H1 (cell line): Measurements from ENCODE around the gene CSKMT. TPM values are rescaled to one million over a fixed set of nuclear protein-coding genes. Genes with fewer than 3 reads are reported as not detected.

ENCODE experiments used
- CTCF ChIA-PET: fragments of 300-600 bp; sonication (Branson Sonifier 250); formaldehyde crosslinking; loops from one replicate; lab custom pipeline; 2021; ENCODE audit not compliant: partially characterized antibody; lab: Charles Lee
- POLR2A ChIA-PET: fragments of 300-600 bp; sonication (Branson Sonifier 250); formaldehyde crosslinking; loops from one replicate; lab custom pipeline; 2021; ENCODE audit warnings: inconsistent platforms; ENCODE audit not compliant: partially characterized antibody; lab: Charles Lee
- DNase-seq, 2 experiments: peaks; one replicate each; pipeline versions ENCODE4 v3.0.0 to v3.0.0-alpha.2; 2010 to 2022; ENCODE audit warnings: low spot score in 2 of 2, low read depth in 1 of 2, mixed read lengths in 1 of 2
- FAIRE-seq: peaks from 2 replicates; lab custom pipeline; 2011; peaks lifted over from hg19 to GRCh38; lab: Jason Lieb, UNC
- H2AFZ ChIP-seq: 2 replicates; pipeline ENCODE4 v1.8.1; 2012; ENCODE audit warnings: low read length, inconsistent platforms
- H2AK5ac ChIP-seq: 2 replicates; pipeline ENCODE4 v1.6.1; 2013; ENCODE audit warnings: low read depth, low read length
- H2BK120ac ChIP-seq: replicated peaks from 2 replicates; pipeline ENCODE3; 2013; ENCODE audit warnings: low read depth, low read length, inconsistent platforms
- H2BK12ac ChIP-seq: 2 replicates; pipeline ENCODE4 v1.6.1; 2013; ENCODE audit warnings: low read depth, low read length
- H2BK15ac ChIP-seq: 2 replicates; pipeline ENCODE4 v1.6.1; 2013; ENCODE audit warnings: low read length
- H2BK20ac ChIP-seq: 2 replicates; pipeline ENCODE4 v1.6.1; 2013; ENCODE audit warnings: low read length
- H2BK5ac ChIP-seq: 2 replicates; pipeline ENCODE4 v1.6.1; 2013; ENCODE audit warnings: low read depth, low read length
- H3K14ac ChIP-seq: 2 replicates; pipeline ENCODE4 v1.6.1; 2013; ENCODE audit warnings: inconsistent platforms; ENCODE audit not compliant: insufficient read length
- H3K18ac ChIP-seq: 2 replicates; pipeline ENCODE4 v1.6.1; 2013; ENCODE audit warnings: low read length; ENCODE audit errors: extremely low read depth
- H3K23ac ChIP-seq: 2 replicates; pipeline ENCODE4 v1.6.1; 2013; ENCODE audit warnings: inconsistent platforms; ENCODE audit not compliant: insufficient read length
- H3K23me2 ChIP-seq: 2 replicates; pipeline ENCODE4 v1.6.1; 2013; ENCODE audit warnings: low read depth, low read length
- H3K27ac ChIP-seq: 2 replicates; pipeline ENCODE4 v1.6.1; 2011; ENCODE audit warnings: low read depth, low read length, inconsistent platforms
- H3K27me3 ChIP-seq, 4 experiments: replicated peaks in 1 of 4; 1 replicate in 1 of 4; 2 replicates in 3 of 4; pipeline versions ENCODE4 v1.6.1 to v1.8.1; 2011 to 2013; ENCODE audit warnings: low read length in 3 of 4, mild to moderate bottlenecking in 3 of 4, inconsistent platforms in 2 of 4, mixed read lengths in 2 of 4, moderate library complexity in 1 of 4; ENCODE audit not compliant: control insufficient read depth in 3 of 4, insufficient read depth in 3 of 4; ENCODE audit errors: extremely low read depth in 1 of 4
- H3K36me3 ChIP-seq, 4 experiments: 2 replicates each; pipeline versions ENCODE4 v1.6.1 to v1.8.1; 2011 to 2013; ENCODE audit warnings: mild to moderate bottlenecking in 4 of 4, low read length in 3 of 4, moderate library complexity in 2 of 4, control low read depth in 1 of 4, inconsistent platforms in 1 of 4; ENCODE audit not compliant: insufficient read depth in 4 of 4, control insufficient read depth in 2 of 4
- H3K4ac ChIP-seq: replicated peaks from 2 replicates; pipeline ENCODE3; 2013; ENCODE audit warnings: low read length, low read depth, mixed read lengths, inconsistent platforms; ENCODE audit not compliant: insufficient read length
- H3K4me1 ChIP-seq, 4 experiments: replicated peaks in 1 of 4; 1 replicate in 1 of 4; 2 replicates in 3 of 4; pipeline versions ENCODE4 v1.6.1 to v1.8.1; 2011 to 2013; ENCODE audit warnings: low read length in 3 of 4, inconsistent platforms in 2 of 4, mixed read lengths in 1 of 4; ENCODE audit not compliant: insufficient read depth in 4 of 4, control insufficient read depth in 3 of 4
- H3K4me2 ChIP-seq, 2 experiments: 2 replicates each; pipeline versions ENCODE4 v1.6.1 to v1.8.1; 2011 to 2013; ENCODE audit warnings: low read depth in 2 of 2, low read length in 2 of 2, control low read depth in 1 of 2, inconsistent platforms in 1 of 2, mild to moderate bottlenecking in 1 of 2; ENCODE audit not compliant: insufficient read depth in 1 of 2
- H3K4me3 ChIP-seq, 4 experiments: fragments of 200-600, 300-600 bp in 1 of 4; sonication (generic), shearing (Covaris generic), sonication (Bioruptor Twin) in 1 of 4; 2 replicates each; pipeline versions ENCODE4 v1.5.1 to v1.8.1; 2011 to 2016; ENCODE audit warnings: low read length in 4 of 4, low read depth in 3 of 4, control low read depth in 2 of 4, inconsistent platforms in 2 of 4, mild to moderate bottlenecking in 2 of 4, mixed read lengths in 1 of 4, moderate library complexity in 1 of 4; ENCODE audit not compliant: insufficient read depth in 2 of 4; ENCODE audit errors: extremely low read depth in 1 of 4
- H3K56ac ChIP-seq: replicated peaks from 2 replicates; pipeline ENCODE3; 2013; ENCODE audit warnings: low read depth, mild to moderate bottlenecking, mixed read lengths, low read length, inconsistent platforms; ENCODE audit not compliant: insufficient read length
- H3K79me1 ChIP-seq: 2 replicates; pipeline ENCODE4 v1.6.1; 2013; ENCODE audit warnings: low read depth, low read length, control low read depth
- H3K79me2 ChIP-seq, 2 experiments: 2 replicates each; pipeline versions ENCODE4 v1.6.1 to v1.8.1; 2012 to 2013; ENCODE audit warnings: low read length in 2 of 2, mild to moderate bottlenecking in 2 of 2, inconsistent platforms in 1 of 2; ENCODE audit not compliant: insufficient read depth in 2 of 2, control insufficient read depth in 1 of 2
- H3K9ac ChIP-seq, 4 experiments: replicated peaks in 1 of 4; 1 replicate in 1 of 4; 2 replicates in 3 of 4; pipeline versions ENCODE4 v1.6.1 to v1.8.1; 2011 to 2013; ENCODE audit warnings: low read depth in 3 of 4, low read length in 3 of 4, control low read depth in 2 of 4, mild to moderate bottlenecking in 2 of 4, moderate library complexity in 2 of 4, inconsistent platforms in 1 of 4; ENCODE audit errors: extremely low read depth in 1 of 4
- H3K9me3 ChIP-seq, 2 experiments: 2 replicates each; pipeline versions ENCODE4 v1.6.1 to v1.8.1; 2012 to 2013; ENCODE audit warnings: mild to moderate bottlenecking in 2 of 2, moderate library complexity in 2 of 2, control low read depth in 1 of 2, inconsistent platforms in 1 of 2, low read depth in 1 of 2, low read length in 1 of 2, mixed read lengths in 1 of 2; ENCODE audit not compliant: insufficient read depth in 2 of 2
- H4K20me1 ChIP-seq, 2 experiments: replicated peaks in 1 of 2; 2 replicates each; pipeline versions ENCODE3 to v1.8.1; 2011 to 2013; ENCODE audit warnings: inconsistent platforms in 2 of 2, low read length in 2 of 2, mild to moderate bottlenecking in 1 of 2; ENCODE audit not compliant: insufficient read depth in 2 of 2, control insufficient read depth in 1 of 2
- H4K5ac ChIP-seq: 2 replicates; pipeline ENCODE4 v1.6.1; 2013; ENCODE audit warnings: low read length, low read depth, mixed read lengths, inconsistent platforms; ENCODE audit not compliant: insufficient read length
- H4K8ac ChIP-seq: 2 replicates; pipeline ENCODE4 v1.8.0; 2013; ENCODE audit warnings: mild to moderate bottlenecking, moderate library complexity, low read length, inconsistent platforms; ENCODE audit not compliant: insufficient read depth; ENCODE audit errors: extremely low read depth
- H4K91ac ChIP-seq: replicated peaks from 2 replicates; pipeline ENCODE3; 2013; ENCODE audit warnings: low read length, mixed read lengths, inconsistent platforms; ENCODE audit not compliant: insufficient read length
- SIN3A ChIP-seq, 2 experiments: IDR thresholded peaks in 1 of 2; conservative IDR thresholded peaks in 1 of 2; 2 replicates each; pipeline ENCODE4 v1.6.1; 2011 to 2012; ENCODE audit warnings: low read length in 2 of 2, improper control_type of control experiment in 1 of 2, low read depth in 1 of 2, mild to moderate bottlenecking in 1 of 2
- SUZ12 ChIP-seq: fragments of 200-600 bp; sonication (generic); IDR thresholded peaks from 2 replicates; pipeline ENCODE4 v1.6.1; 2012; ENCODE audit warnings: mild to moderate bottlenecking, inconsistent platforms, low read length, moderate library complexity, mixed read lengths
- WGBS, 2 experiments: shearing (Covaris generic) in 1 of 2; methylation state at CpG; one replicate each; pipeline versions ENCODE4 v1.1.6 to v1.1.7; 2013 to 2015; ENCODE audit warnings: low lambda C conversion rate in 2 of 2, mixed read lengths in 2 of 2, inconsistent platforms in 1 of 2, low coverage in 1 of 2, missing lambda C conversion rate in 1 of 2; ENCODE audit not compliant: insufficient replicate concordance in 2 of 2, insufficient coverage in 1 of 2, insufficient read length in 1 of 2; ENCODE audit errors: extremely low coverage in 1 of 2, missing lambda C conversion rate in 1 of 2; 5-methylcytosine and 5-hydroxymethylcytosine counted together
- polyA plus RNA-seq, 7 experiments: library from polyadenylated mRNA; depleted of rRNA in 3 of 7; stranded (reverse) in 5 of 7; unstranded in 2 of 7; fragments of >200 nt in 5 of 7; fragments of 200-250 nt in 2 of 7; gene quantifications; 1 replicate in 5 of 7; 2 replicates in 1 of 7; 4 replicates in 1 of 7; pipeline versions ENCODE4 v1.2.1 to v1.2.3, GENCODE V29; 2011 to 2013; ENCODE audit warnings: missing spikeins in 2 of 7, mixed read lengths in 2 of 7
- total RNA-seq: library from RNA; stranded (reverse); fragmentation: NEBNext Ultra II Directional; extraction: Animal tissue kit (Norgen Biotek cat#: 25700); gene quantifications from 2 replicates; pipeline ENCODE4 v1.2.1, GENCODE V29; 2021

CSKMT gene
- total and polyA plus RNA-seq, 2 of the 8 experiments (the other 6 are each of a cell fraction or from before 2014, with no cell fraction given): 12.0 to 66.1 TPM

- no peak overlapping the region for H3K4ac ChIP-seq
- H3K9me3 ChIP-seq: no peaks in the 10 kb centered on the region
- H4K20me1 ChIP-seq: no peaks in the 10 kb centered on the region
- H4K91ac ChIP-seq: no peak overlapping the region
- H3K9ac ChIP-seq: peak overlapping the region in 2 of 4 experiments; percentile 13 to 74; a peak in 2 of 7 replicates
- H2BK20ac ChIP-seq: no peak overlapping the region
- 70% methylated on average over 5 of the region's 5 CpGs; no CpG with 5 or more reads in 1 of the 2 experiments for WGBS, 2 experiments
- peak overlapping the region; percentile 99 for H3K4me2 ChIP-seq
- peaks cover 0 to 7% of the 10 kb centered on the region in 2 experiments; a peak in 1 of 4 replicates for H3K79me2 ChIP-seq
- peaks cover 7 to 34% (median 20%) of the 10 kb centered on the region in 4 experiments for H3K4me1 ChIP-seq
- peak overlapping the region; percentile 25; the same call in 1 of the 2 replicates for H2AK5ac ChIP-seq
- peak overlapping the region; percentile 78; the same call in 1 of the 2 replicates for H3K27ac ChIP-seq
- H3K79me1 ChIP-seq: no peaks in the 10 kb centered on the region; the same call in 1 of the 2 replicates
- no peak overlapping the region for H4K8ac ChIP-seq
- H2BK12ac ChIP-seq: 0 out of 2 replicates have a peak overlapping the region, but pooled peaks have one; percentile 85
- H3K18ac ChIP-seq: peak overlapping the region; percentile 79; the same call in 1 of the 2 replicates
- peaks cover 11 to 29% (median 15%) of the 10 kb centered on the region in 4 experiments for H3K36me3 ChIP-seq
- ChIA-PET CTCF (interaction anchor here (0.7 to 3.8 kb wide), 9 partner anchors 14 to 364 kb away, joined by 3 to 21 read pairs (median 4); partner anchors contain the start of genes LBHD1, LRRN4CL, UBXN1 and UQCC3), POLR2A (interaction anchor here (0.7 to 61.4 kb wide), 31 partner anchors 8 to 172 kb away, joined by 3 to 2041 read pairs (median 9); partner anchors contain the start of genes B3GAT3, C11orf98, CSKMT and EEF1G)
- no peak overlapping the region for H3K56ac ChIP-seq
- TF ChIP-seq SUZ12 (peak; percentile 28; the same call in 1 of the 2 replicates), SIN3A (conservative IDR thresholded peaks at IDR 0.05 in 1 of 2, IDR thresholded peaks at IDR 0.05 in 1 of 2; ENCODE audit: low read depth in 1 of 2, low read length in 2 of 2) (no peak)
- no peak overlapping the region for H2BK120ac ChIP-seq
- H3K14ac ChIP-seq: no peak overlapping the region
- H3K23ac ChIP-seq: no peak overlapping the region
- H3K4me3 ChIP-seq: peak overlapping the region; percentile 68 to 89 (median 84)
- peak overlapping the region; percentile 82; the same call in 1 of the 2 replicates for H2BK5ac ChIP-seq
- H2AFZ ChIP-seq: no peak overlapping the region
- H2BK15ac ChIP-seq: 0 out of 2 replicates have a peak overlapping the region, but pooled peaks have one; percentile 50
- DNase-seq: no peak
- no peak overlapping the region for H4K5ac ChIP-seq
- H3K27me3 ChIP-seq: no peaks in the 10 kb centered on the region
- no peak for FAIRE-seq
- peaks cover 22% of the 10 kb centered on the region for H3K23me2 ChIP-seq
Observed at GRCh38 chr11:62708392-62708791, 43.3 kb downstream of the CSKMT start.
